T-cell (primary cell): ENCODE results near the gene TMEM72. TPM values are rescaled to one million over a fixed set of nuclear protein-coding genes. Genes with fewer than 3 reads are reported as not detected.

ENCODE experiments used
- ATAC-seq, 4 experiments: fragments of 200-7000 bp in 3 of 4; fragments of 150-1000 bp in 1 of 4; cut with Tn5 transposase; replicated peaks in 1 of 4; 1 replicate in 3 of 4; 2 replicates in 1 of 4; pipeline ENCODE4 v1.10.0; 2021; ENCODE audit warnings: moderate library complexity in 3 of 4, mild to moderate bottlenecking in 2 of 4, moderate number of reproducible peaks in 1 of 4
- CTCF ChIA-PET, 2 donors: fragments of 300-600 bp; sonication (Branson Sonifier 250); formaldehyde crosslinking; loops; one replicate each; lab custom pipeline; 2022; ENCODE audit warnings: antibody characterized with exemption in 2 of 2; lab: Charles Lee
- POLR2A ChIA-PET, 2 donors: fragments of 300-600 bp; sonication (Branson Sonifier 250); formaldehyde crosslinking; loops; one replicate each; lab custom pipeline; 2022; ENCODE audit warnings: antibody characterized with exemption in 2 of 2; lab: Charles Lee
- DNase-seq, 35 experiments: peaks; one replicate each; pipeline versions ENCODE4 v3.0.0 to v3.0.0-alpha.2; 2013 to 2023
- H3K27ac ChIP-seq: one replicate; pipeline ENCODE4 v1.5.1; 2013; ENCODE audit warnings: low read length
- H3K27me3 ChIP-seq, 2 experiments: replicated peaks in 1 of 2; 1 replicate in 1 of 2; 2 replicates in 1 of 2; pipeline versions ENCODE4 v1.6.1 to v1.7.0; 2013; ENCODE audit warnings: low read length in 1 of 2, mixed read lengths in 1 of 2; ENCODE audit not compliant: control insufficient read depth in 2 of 2, insufficient read depth in 2 of 2; ENCODE audit errors: extremely low read depth in 1 of 2
- H3K36me3 ChIP-seq, 2 donors: 1 replicate in 1 of 2; 2 replicates in 1 of 2; pipeline versions ENCODE4 v1.6.1 to v1.7.0; 2013; ENCODE audit warnings: low read length in 1 of 2; ENCODE audit not compliant: control insufficient read depth in 2 of 2, insufficient read depth in 1 of 2; ENCODE audit errors: extremely low read depth in 1 of 2
- H3K4me1 ChIP-seq, 2 experiments: 1 replicate in 1 of 2; 2 replicates in 1 of 2; pipeline versions ENCODE4 v1.6.1 to v1.7.0; 2013; ENCODE audit warnings: low read length in 2 of 2, mixed read lengths in 1 of 2; ENCODE audit not compliant: insufficient read depth in 2 of 2, control insufficient read depth in 1 of 2; ENCODE audit errors: extremely low read depth in 1 of 2
- H3K4me3 ChIP-seq, 2 donors: 1 replicate in 1 of 2; 2 replicates in 1 of 2; pipeline versions ENCODE4 v1.5.1 to v1.7.0; 2013; ENCODE audit warnings: mild to moderate bottlenecking in 2 of 2, low read length in 1 of 2, moderate library complexity in 1 of 2; ENCODE audit not compliant: control insufficient read depth in 1 of 2; ENCODE audit errors: extremely low read depth in 1 of 2
- H3K9me3 ChIP-seq: 2 replicates; pipeline ENCODE4 v1.7.0; 2013
- H3K27ac Mint-ChIP-seq, 2 donors: one replicate each; pipeline ENCODE4 v1.8.0; 2020 to 2021; ENCODE audit warnings: mild to moderate bottlenecking in 2 of 2, mixed read lengths in 2 of 2
- H3K27me3 Mint-ChIP-seq, 2 donors: one replicate each; pipeline ENCODE4 v1.8.0; 2021 to 2022; ENCODE audit warnings: mixed read lengths in 2 of 2
- H3K36me3 Mint-ChIP-seq: one replicate; pipeline ENCODE4 v1.8.0; 2021; ENCODE audit warnings: mixed read lengths
- H3K4me1 Mint-ChIP-seq, 3 donors: one replicate each; pipeline ENCODE4 v1.8.0; 2020 to 2022; ENCODE audit warnings: mixed read lengths in 3 of 3, mild to moderate bottlenecking in 1 of 3
- H3K4me3 Mint-ChIP-seq, 3 donors: one replicate each; pipeline ENCODE4 v1.8.0; 2020 to 2022; ENCODE audit warnings: mild to moderate bottlenecking in 3 of 3, mixed read lengths in 3 of 3, moderate library complexity in 3 of 3
- H3K9me3 Mint-ChIP-seq, 3 donors: one replicate each; pipeline ENCODE4 v1.8.0; 2020 to 2022; ENCODE audit warnings: mixed read lengths in 3 of 3
- WGBS: methylation state at CpG from one replicate; pipeline ENCODE4 v1.1.5; 2013; ENCODE audit warnings: missing lambda C conversion rate; ENCODE audit not compliant: insufficient coverage; 5-methylcytosine and 5-hydroxymethylcytosine counted together
- total RNA-seq, 35 experiments: library from RNA in 6 of 35; stranded (reverse) in 6 of 35; fragments of 120-200 nt in 1 of 35; gene quantifications; one replicate each; pipeline versions ENCODE4 v1.2.1 to v1.2.4 and lab custom pipeline; 2013 to 2026

Gene TMEM72
- total RNA-seq, 5 donors from 2014 or later (not counting 1 experiment from before 2014, with no cell fraction given): 0.13 TPM; not detected in 4

- ChIA-PET POLR2A (no interaction called here), CTCF (no interaction called here)
- WGBS: 80% methylated on average over 1 of the region's 3 CpGs
- peaks cover 11 to 15% (median 14%) of the 10 kb centered on the region in 3 donors for H3K4me1 Mint-ChIP-seq
- H3K4me3 Mint-ChIP-seq: no peak overlapping the region
- Histone ChIP-seq H3K4me1 (peaks cover 10 to 12% of the 10 kb centered on the region in 2 experiments), H3K36me3 (no peaks in the 10 kb centered on the region), H3K9me3 (no peaks in the 10 kb centered on the region), H3K27ac (no peak overlapping the region), H3K27me3 (peaks cover 0 to 4% of the 10 kb centered on the region in 2 experiments), H3K4me3 (no peak overlapping the region)
- H3K27ac Mint-ChIP-seq: no peak overlapping the region
- H3K36me3 Mint-ChIP-seq: no peaks in the 10 kb centered on the region
- peaks cover 0 to 4% (median 0%) of the 10 kb centered on the region in 3 donors for H3K9me3 Mint-ChIP-seq
- peaks cover 0 to 1% of the 10 kb centered on the region in 2 donors for H3K27me3 Mint-ChIP-seq
- no peak for ATAC-seq
- no peak for DNase-seq
Observed at GRCh38 chr10:44917848-44918247, 6.7 kb downstream of the TMEM72 start.

- Histone ChIP-seq H3K9me3 (no peaks in the 10 kb centered on the region), H3K4me3 (no peak overlapping the region), H3K27ac (no peak overlapping the region), H3K36me3 (no peaks in the 10 kb centered on the region), H3K27me3 (peaks cover 0 to 14% of the 10 kb centered on the region in 2 experiments), H3K4me1 (no peaks in the 10 kb centered on the region)
- CTCF ChIA-PET: no interaction called here
- no peaks in the 10 kb centered on the region for H3K36me3 Mint-ChIP-seq
- no peaks in the 10 kb centered on the region for H3K4me1 Mint-ChIP-seq
- H3K27ac Mint-ChIP-seq: no peak overlapping the region
- H3K9me3 Mint-ChIP-seq: peaks cover 0 to 4% (median 0%) of the 10 kb centered on the region in 3 donors
- ATAC-seq (no peak), DNase-seq (no peak)
- no peak overlapping the region for H3K4me3 Mint-ChIP-seq
- WGBS: 63% methylated on average over 2 of the region's 3 CpGs
- H3K27me3 Mint-ChIP-seq: peaks cover 0 to 1% of the 10 kb centered on the region in 2 donors
- POLR2A ChIA-PET: no interaction called here
Observed at GRCh38 chr10:44920252-44920651, 9.1 kb downstream of the TMEM72 start.

- Histone ChIP-seq H3K9me3 (no peaks in the 10 kb centered on the region), H3K4me3 (no peak overlapping the region), H3K27ac (no peak overlapping the region), H3K27me3 (peaks cover 0 to 14% of the 10 kb centered on the region in 2 experiments), H3K36me3 (no peaks in the 10 kb centered on the region), H3K4me1 (no peaks in the 10 kb centered on the region)
- POLR2A ChIA-PET: interaction anchor here in 1 of 2 donors (0.6 kb wide), 1 partner anchor 1175 kb away, joined by 6 read pairs; no protein-coding TSS in a partner anchor
- no peaks in the 10 kb centered on the region for H3K36me3 Mint-ChIP-seq
- H3K27ac Mint-ChIP-seq: no peak overlapping the region
- peaks cover 0 to 1% of the 10 kb centered on the region in 2 donors for H3K27me3 Mint-ChIP-seq
- H3K9me3 Mint-ChIP-seq: peaks cover 0 to 4% (median 0%) of the 10 kb centered on the region in 3 donors
- CTCF ChIA-PET: no interaction called here
- no peaks in the 10 kb centered on the region for H3K4me1 Mint-ChIP-seq
- no peak for DNase-seq
- 87% methylated on average over 5 of the region's 5 CpGs for WGBS
- no peak overlapping the region for H3K4me3 Mint-ChIP-seq
- ATAC-seq: no peak
Observed at GRCh38 chr10:44921061-44921460, 9.9 kb downstream of the TMEM72 start.

- Histone ChIP-seq H3K9me3 (no peaks in the 10 kb centered on the region), H3K36me3 (no peaks in the 10 kb centered on the region), H3K27me3 (peaks cover 0 to 14% of the 10 kb centered on the region in 2 experiments), H3K4me1 (no peaks in the 10 kb centered on the region), H3K4me3 (no peak overlapping the region), H3K27ac (no peak overlapping the region)
- peaks cover 0 to 4% (median 0%) of the 10 kb centered on the region in 3 donors for H3K9me3 Mint-ChIP-seq
- no peak for DNase-seq
- 94% methylated on average over 2 of the region's 3 CpGs for WGBS
- H3K36me3 Mint-ChIP-seq: no peaks in the 10 kb centered on the region
- H3K27ac Mint-ChIP-seq: no peak overlapping the region
- ChIA-PET CTCF (no interaction called here), POLR2A (interaction anchor here in 1 of 2 donors (0.6 kb wide), 1 partner anchor 1175 kb away, joined by 6 read pairs; no protein-coding TSS in a partner anchor)
- no peak overlapping the region for H3K4me3 Mint-ChIP-seq
- no peak for ATAC-seq
- no peaks in the 10 kb centered on the region for H3K4me1 Mint-ChIP-seq
- peaks cover 0 to 1% of the 10 kb centered on the region in 2 donors for H3K27me3 Mint-ChIP-seq
Observed at GRCh38 chr10:44921506-44921905, 10.4 kb downstream of the TMEM72 start.

GRCh38 chr10:44922021-44922420 lies 10.9 kb downstream of the TMEM72 start:
- 83% methylated on average over 3 of the region's 5 CpGs for WGBS
- no peak for DNase-seq
- H3K27ac Mint-ChIP-seq: no peak overlapping the region
- H3K36me3 ChIP-seq: no peaks in the 10 kb centered on the region
- peaks cover 0 to 1% of the 10 kb centered on the region in 2 donors for H3K27me3 Mint-ChIP-seq
- H3K4me3 Mint-ChIP-seq: no peak overlapping the region
- H3K27ac ChIP-seq: no peak overlapping the region
- no peaks in the 10 kb centered on the region for H3K9me3 ChIP-seq
- ATAC-seq: no peak
- peaks cover 0 to 14% of the 10 kb centered on the region in 2 experiments for H3K27me3 ChIP-seq
- POLR2A ChIA-PET: no interaction called here
- peaks cover 0 to 1% (median 0%) of the 10 kb centered on the region in 3 donors for H3K9me3 Mint-ChIP-seq
- no peaks in the 10 kb centered on the region for H3K4me1 Mint-ChIP-seq
- H3K4me3 ChIP-seq: no peak overlapping the region
- no peaks in the 10 kb centered on the region for H3K36me3 Mint-ChIP-seq
- H3K4me1 ChIP-seq: no peaks in the 10 kb centered on the region
- CTCF ChIA-PET: no interaction called here

GRCh38 chr10:44922796-44923545 lies 11.8 kb downstream of the TMEM72 start:
- ChIA-PET POLR2A (no interaction called here), CTCF (no interaction called here)
- peaks cover 0 to 14% of the 10 kb centered on the region in 2 experiments for H3K27me3 ChIP-seq
- no peak overlapping the region for H3K27ac Mint-ChIP-seq
- DNase-seq (no peak), ATAC-seq (no peak)
- no peaks in the 10 kb centered on the region for H3K4me1 Mint-ChIP-seq
- WGBS: 81% methylated on average over 6 of the region's 7 CpGs
- H3K36me3 ChIP-seq: no peaks in the 10 kb centered on the region
- H3K4me3 ChIP-seq: no peak overlapping the region
- no peak overlapping the region for H3K4me3 Mint-ChIP-seq
- H3K27me3 Mint-ChIP-seq: peaks cover 0 to 1% of the 10 kb centered on the region in 2 donors
- no peaks in the 10 kb centered on the region for H3K9me3 ChIP-seq
- no peaks in the 10 kb centered on the region for H3K9me3 Mint-ChIP-seq
- no peak overlapping the region for H3K27ac ChIP-seq
- H3K36me3 Mint-ChIP-seq: no peaks in the 10 kb centered on the region
- no peaks in the 10 kb centered on the region for H3K4me1 ChIP-seq
